PFSK-1 (cell line): ENCODE measurements around the gene CLEC16A.

Experiments
- FOXP2 ChIP-seq: optimal IDR thresholded peaks from 2 replicates; pipeline ENCODE3; 2011; ENCODE audit warnings: borderline replicate concordance, control low read depth, inconsistent platforms; ENCODE audit not compliant: insufficient read depth; ENCODE audit errors: extremely low read length, extremely low read depth
- POLR2AphosphoS5 ChIP-seq: IDR thresholded peaks from 2 replicates; pipeline ENCODE4 v1.6.1; 2012; ENCODE audit warnings: low read depth, mild to moderate bottlenecking, control low read depth, low read length, moderate library complexity
- SIN3A ChIP-seq: IDR thresholded peaks from 2 replicates; pipeline ENCODE4 v1.6.1; 2012; ENCODE audit warnings: mild to moderate bottlenecking, low read length, moderate library complexity, borderline replicate concordance; ENCODE audit not compliant: insufficient read depth
- TAF1 ChIP-seq: IDR thresholded peaks from 2 replicates; pipeline ENCODE4 v1.6.1; 2012; ENCODE audit warnings: low read length, control low read depth, borderline replicate concordance; ENCODE audit not compliant: insufficient read depth
- TF ChIP-seq, protein P1 (sequence below), 2 experiments: IDR thresholded peaks; 2 replicates each; pipeline versions ENCODE4 v1.6.1 to v1.8.0; 2011 to 2012; ENCODE audit warnings: low read depth in 2 of 2, low read length in 2 of 2, control low read depth in 1 of 2, inconsistent platforms in 1 of 2, mild to moderate bottlenecking in 1 of 2, moderate library complexity in 1 of 2; ENCODE audit not compliant: insufficient read depth in 1 of 2

Gene CLEC16A

GRCh38 chr16:10978871-10979446 is 34.6 kb downstream of the CLEC16A start:
- TF ChIP-seq, protein P1, sequence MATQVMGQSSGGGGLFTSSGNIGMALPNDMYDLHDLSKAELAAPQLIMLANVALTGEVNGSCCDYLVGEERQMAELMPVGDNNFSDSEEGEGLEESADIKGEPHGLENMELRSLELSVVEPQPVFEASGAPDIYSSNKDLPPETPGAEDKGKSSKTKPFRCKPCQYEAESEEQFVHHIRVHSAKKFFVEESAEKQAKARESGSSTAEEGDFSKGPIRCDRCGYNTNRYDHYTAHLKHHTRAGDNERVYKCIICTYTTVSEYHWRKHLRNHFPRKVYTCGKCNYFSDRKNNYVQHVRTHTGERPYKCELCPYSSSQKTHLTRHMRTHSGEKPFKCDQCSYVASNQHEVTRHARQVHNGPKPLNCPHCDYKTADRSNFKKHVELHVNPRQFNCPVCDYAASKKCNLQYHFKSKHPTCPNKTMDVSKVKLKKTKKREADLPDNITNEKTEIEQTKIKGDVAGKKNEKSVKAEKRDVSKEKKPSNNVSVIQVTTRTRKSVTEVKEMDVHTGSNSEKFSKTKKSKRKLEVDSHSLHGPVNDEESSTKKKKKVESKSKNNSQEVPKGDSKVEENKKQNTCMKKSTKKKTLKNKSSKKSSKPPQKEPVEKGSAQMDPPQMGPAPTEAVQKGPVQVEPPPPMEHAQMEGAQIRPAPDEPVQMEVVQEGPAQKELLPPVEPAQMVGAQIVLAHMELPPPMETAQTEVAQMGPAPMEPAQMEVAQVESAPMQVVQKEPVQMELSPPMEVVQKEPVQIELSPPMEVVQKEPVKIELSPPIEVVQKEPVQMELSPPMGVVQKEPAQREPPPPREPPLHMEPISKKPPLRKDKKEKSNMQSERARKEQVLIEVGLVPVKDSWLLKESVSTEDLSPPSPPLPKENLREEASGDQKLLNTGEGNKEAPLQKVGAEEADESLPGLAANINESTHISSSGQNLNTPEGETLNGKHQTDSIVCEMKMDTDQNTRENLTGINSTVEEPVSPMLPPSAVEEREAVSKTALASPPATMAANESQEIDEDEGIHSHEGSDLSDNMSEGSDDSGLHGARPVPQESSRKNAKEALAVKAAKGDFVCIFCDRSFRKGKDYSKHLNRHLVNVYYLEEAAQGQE (IDR thresholded peaks at IDR 0.05; ENCODE audit: insufficient read depth in 1 of 2, low read depth in 2 of 2, low read length in 2 of 2): no peak
- TF ChIP-seq POLR2AphosphoS5 (no peak), FOXP2 (no peak), SIN3A (no peak), TAF1 (no peak)

DNA sequence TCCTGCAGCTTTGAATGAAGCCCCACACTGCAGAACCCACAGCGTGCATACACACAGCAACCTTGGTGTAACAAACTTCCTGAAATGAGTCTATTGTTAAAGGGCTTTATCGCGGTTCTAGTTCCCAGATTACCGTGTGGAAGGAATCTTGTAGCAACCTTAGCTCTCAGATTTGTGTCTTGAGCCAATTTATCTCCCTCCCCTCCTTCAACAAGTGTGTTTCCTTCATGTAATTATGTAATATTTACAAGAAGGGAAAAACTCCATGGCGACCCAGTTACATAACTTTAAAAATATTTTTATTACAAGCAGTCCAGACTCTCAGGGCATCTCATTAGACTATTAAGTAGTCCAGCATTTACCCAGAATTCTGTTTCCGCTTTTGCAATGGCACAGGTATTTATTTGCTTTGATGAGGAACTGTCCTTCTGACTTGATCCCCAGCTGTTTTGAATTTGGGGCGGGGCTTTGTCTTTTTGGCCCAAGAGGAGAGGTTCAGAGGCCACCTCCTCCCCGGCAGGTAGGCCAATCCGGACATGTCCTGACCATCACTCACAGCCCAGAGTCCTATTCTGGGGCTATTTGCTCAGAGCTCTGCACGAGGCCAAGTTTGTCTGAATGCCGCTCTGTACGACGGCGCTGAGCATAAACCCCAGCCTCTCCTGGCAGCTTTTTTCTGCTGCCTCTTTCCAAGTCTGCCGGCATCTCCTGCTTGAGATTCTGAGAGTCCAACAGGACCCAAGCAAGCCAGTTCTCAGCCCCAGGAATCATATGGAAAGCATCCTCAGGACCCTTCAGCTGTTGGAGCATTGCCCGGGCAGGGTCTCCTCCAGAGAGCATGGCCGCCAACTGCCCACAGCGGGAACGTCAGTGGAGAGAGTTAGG is 35.6 kb downstream of the CLEC16A start:
- TF ChIP-seq TAF1 (no peak), POLR2AphosphoS5 (no peak), SIN3A (no peak), FOXP2 (no peak)
- TF ChIP-seq, protein P1 (IDR thresholded peaks at IDR 0.05; ENCODE audit: insufficient read depth in 1 of 2, low read depth in 2 of 2, low read length in 2 of 2): no peak

DNA sequence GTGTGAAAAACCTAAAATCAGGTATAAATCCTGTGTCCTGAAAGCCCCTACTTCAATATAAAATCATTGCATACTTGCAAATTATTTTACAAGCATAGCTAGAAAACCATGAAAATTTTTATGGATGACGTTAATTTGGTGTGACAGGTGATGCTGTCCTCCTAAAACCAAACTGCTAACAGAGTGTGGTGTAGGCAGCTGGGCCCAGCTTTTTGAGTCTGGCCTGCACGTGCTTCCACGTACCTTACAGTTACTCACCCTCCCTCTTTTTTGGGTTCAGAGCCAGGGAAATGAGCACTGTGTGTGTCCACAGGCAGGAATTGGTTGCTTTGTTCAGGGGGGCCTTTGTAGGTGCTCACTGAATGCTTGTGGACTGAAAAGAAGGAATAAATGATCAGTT is 36.4 kb downstream of the CLEC16A start:
- TF ChIP-seq FOXP2: no peak
- TF ChIP-seq, protein P1 (IDR thresholded peaks at IDR 0.05; ENCODE audit: insufficient read depth in 1 of 2, low read depth in 2 of 2, low read length in 2 of 2): no peak
- no peak for TF ChIP-seq SIN3A
- no peak for TF ChIP-seq TAF1
- no peak for TF ChIP-seq POLR2AphosphoS5

DNA sequence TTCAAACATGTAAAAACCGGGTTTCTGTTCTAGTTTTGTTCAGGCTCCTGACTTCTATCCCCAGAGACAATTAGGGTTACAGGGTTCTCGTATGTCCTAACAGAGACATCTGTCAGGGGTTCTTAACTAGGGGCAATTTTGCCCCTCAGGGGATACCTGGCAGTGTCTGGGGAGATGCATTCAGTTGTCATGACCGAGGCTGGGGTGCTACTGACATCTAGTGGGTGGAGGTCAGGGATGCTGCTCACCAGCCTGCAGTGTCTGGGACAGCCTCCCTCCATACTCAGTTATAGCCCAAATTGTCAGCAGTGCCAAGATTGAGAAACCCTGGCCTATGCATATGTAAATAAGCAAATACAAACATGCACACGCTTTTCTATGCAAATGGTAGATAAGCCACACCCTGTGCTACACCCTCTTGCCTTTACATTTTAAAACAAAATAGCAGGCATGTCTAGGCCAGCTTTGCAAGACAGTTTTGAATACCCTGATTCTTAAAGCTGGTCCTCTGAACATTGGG is 37.4 kb downstream of the CLEC16A start:
- TF ChIP-seq TAF1 (no peak), SIN3A (no peak), FOXP2 (no peak), POLR2AphosphoS5 (no peak)
- TF ChIP-seq, protein P1 (IDR thresholded peaks at IDR 0.05; ENCODE audit: insufficient read depth in 1 of 2, low read depth in 2 of 2, low read length in 2 of 2): no peak
